Mesenchymal stem cell (in vitro differentiated cells and primary cell): Measurements from ENCODE around the gene ZNF655.

Experiments
- DNase-seq: peaks from one replicate; pipeline ENCODE4 v3.0.0-alpha.2; 2013
- H2AFZ ChIP-seq: one replicate; pipeline ENCODE4 v1.6.1; 2013; ENCODE audit warnings: low read depth, mild to moderate bottlenecking, control low read depth, inconsistent platforms, low read length, moderate library complexity
- H2AK5ac ChIP-seq: 2 replicates; pipeline ENCODE4 v1.6.1; 2013; ENCODE audit warnings: low read length, moderate library complexity, mild to moderate bottlenecking, inconsistent platforms; ENCODE audit not compliant: severe bottlenecking
- H2BK120ac ChIP-seq: one replicate; pipeline ENCODE4 v1.6.1; 2013; ENCODE audit warnings: low read depth, mild to moderate bottlenecking, inconsistent platforms, low read length, moderate library complexity
- H2BK12ac ChIP-seq, 2 experiments: one replicate each; pipeline ENCODE4 v1.6.1; 2013; ENCODE audit warnings: inconsistent platforms in 2 of 2, low read length in 2 of 2, mild to moderate bottlenecking in 2 of 2, moderate library complexity in 2 of 2, control low read depth in 1 of 2
- H2BK15ac ChIP-seq: one replicate; pipeline ENCODE4 v1.6.1; 2013; ENCODE audit warnings: mild to moderate bottlenecking, low read depth, inconsistent platforms; ENCODE audit not compliant: poor library complexity, severe bottlenecking
- H2BK5ac ChIP-seq: 2 replicates; pipeline ENCODE4 v1.6.1; 2013; ENCODE audit warnings: low read depth, mild to moderate bottlenecking, low read length, control low read depth, inconsistent platforms; ENCODE audit not compliant: poor library complexity, severe bottlenecking
- H3K14ac ChIP-seq, 2 experiments: one replicate each; pipeline ENCODE4 v1.6.1; 2013; ENCODE audit warnings: inconsistent platforms in 2 of 2, low read length in 2 of 2, control low read depth in 1 of 2, mild to moderate bottlenecking in 1 of 2, moderate library complexity in 1 of 2
- H3K18ac ChIP-seq, 2 experiments: one replicate each; pipeline ENCODE4 v1.6.1; 2013; ENCODE audit warnings: inconsistent platforms in 2 of 2, low read length in 2 of 2, control low read depth in 1 of 2, low read depth in 1 of 2, mild to moderate bottlenecking in 1 of 2
- H3K23ac ChIP-seq, 2 experiments: one replicate each; pipeline ENCODE4 v1.6.1; 2013; ENCODE audit warnings: inconsistent platforms in 2 of 2, low read length in 2 of 2, mild to moderate bottlenecking in 2 of 2, moderate library complexity in 2 of 2, control low read depth in 1 of 2
- H3K27ac ChIP-seq: 2 replicates; pipeline ENCODE4 v1.5.1; 2013; ENCODE audit warnings: mild to moderate bottlenecking, moderate library complexity, low read length, control low read depth, inconsistent platforms; ENCODE audit not compliant: poor library complexity, severe bottlenecking
- H3K27me3 ChIP-seq, 2 experiments: 2 replicates each; pipeline versions ENCODE4 v1.6.1 to v1.7.0; 2013; ENCODE audit warnings: low read length in 2 of 2, mild to moderate bottlenecking in 2 of 2, moderate library complexity in 2 of 2, control low read depth in 1 of 2, inconsistent platforms in 1 of 2; ENCODE audit not compliant: control insufficient read depth in 1 of 2, insufficient read depth in 1 of 2
- H3K36me3 ChIP-seq, 2 experiments: 2 replicates each; pipeline versions ENCODE4 v1.6.1 to v1.7.0; 2013; ENCODE audit warnings: low read length in 2 of 2, control low read depth in 1 of 2, inconsistent platforms in 1 of 2, low read depth in 1 of 2, mild to moderate bottlenecking in 1 of 2; ENCODE audit not compliant: insufficient read depth in 2 of 2, control insufficient read depth in 1 of 2
- H3K4ac ChIP-seq, 2 experiments: one replicate each; pipeline ENCODE4 v1.6.1; 2013; ENCODE audit warnings: inconsistent platforms in 2 of 2, low read length in 2 of 2, mild to moderate bottlenecking in 2 of 2, moderate library complexity in 2 of 2, control low read depth in 1 of 2, low read depth in 1 of 2
- H3K4me1 ChIP-seq: 2 replicates; pipeline ENCODE4 v1.6.1; 2013; ENCODE audit warnings: low read depth, low read length, control low read depth; ENCODE audit not compliant: control insufficient read depth, insufficient read depth
- H3K4me2 ChIP-seq: 2 replicates; pipeline ENCODE4 v1.6.1; 2013; ENCODE audit warnings: low read length, mild to moderate bottlenecking, inconsistent platforms; ENCODE audit not compliant: poor library complexity, severe bottlenecking
- H3K4me3 ChIP-seq, 2 experiments: 2 replicates each; pipeline versions ENCODE4 v1.5.1 to v1.7.0; 2013; ENCODE audit warnings: low read length in 2 of 2, mild to moderate bottlenecking in 2 of 2, control low read depth in 1 of 2, low read depth in 1 of 2; ENCODE audit not compliant: insufficient read depth in 1 of 2
- H3K79me1 ChIP-seq: replicated peaks from 2 replicates; pipeline ENCODE4 v1.6.1; 2013; ENCODE audit warnings: mild to moderate bottlenecking, control low read depth, low read length, inconsistent platforms; ENCODE audit not compliant: poor library complexity, severe bottlenecking
- H3K9ac ChIP-seq: 2 replicates; pipeline ENCODE4 v1.7.0; 2013; ENCODE audit warnings: mild to moderate bottlenecking, low read length, moderate library complexity
- H3K9me3 ChIP-seq: 2 replicates; pipeline ENCODE4 v1.7.0; 2013; ENCODE audit warnings: mild to moderate bottlenecking, low read length; ENCODE audit not compliant: control insufficient read depth
- H4K8ac ChIP-seq: one replicate; pipeline ENCODE4 v1.6.1; 2013; ENCODE audit warnings: inconsistent platforms, mild to moderate bottlenecking, low read length, moderate library complexity
- H4K91ac ChIP-seq: one replicate; pipeline ENCODE4 v1.6.1; 2013; ENCODE audit warnings: mild to moderate bottlenecking, low read length, inconsistent platforms
- WGBS: methylation state at CpG from one replicate; pipeline ENCODE4 v1.1.7; 2013; ENCODE audit warnings: mixed read lengths; 5-methylcytosine and 5-hydroxymethylcytosine counted together

The ZNF655 gene

GRCh38 chr7:99571768-99572167, 13.3 kb downstream of the ZNF655 start:
- no peaks in the 10 kb centered on the region for H3K4me1 ChIP-seq
- H2BK120ac ChIP-seq = no peak overlapping the region
- H3K4me3 ChIP-seq = no peak overlapping the region
- no peaks in the 10 kb centered on the region for H3K27me3 ChIP-seq
- no peak overlapping the region for H4K8ac ChIP-seq
- no peak overlapping the region for H3K23ac ChIP-seq
- no peak overlapping the region for H3K27ac ChIP-seq
- no peak overlapping the region for H2AFZ ChIP-seq
- no peak overlapping the region for H2AK5ac ChIP-seq
- no peak overlapping the region for H4K91ac ChIP-seq
- no peak overlapping the region for H3K18ac ChIP-seq
- peaks cover 12 to 75% of the 10 kb centered on the region in 2 experiments for H3K36me3 ChIP-seq
- 96% methylated on average over 2 of the region's 3 CpGs for whole genome bisulfite sequencing
- no peak overlapping the region for H3K9ac ChIP-seq
- no peak overlapping the region for H2BK15ac ChIP-seq
- no peak overlapping the region for H3K4me2 ChIP-seq
- no peak for DNase-seq
- H3K14ac ChIP-seq = no peak overlapping the region
- peaks cover 12% of the 10 kb centered on the region for H3K79me1 ChIP-seq
- H2BK5ac ChIP-seq = no peak overlapping the region
- no peaks in the 10 kb centered on the region for H3K9me3 ChIP-seq
- H3K4ac ChIP-seq = no peak overlapping the region
- H2BK12ac ChIP-seq = no peak overlapping the region

GRCh38 chr7:99573257-99573656, 14.8 kb downstream of the ZNF655 start:
- Histone ChIP-seq H3K4me3 (no peak overlapping the region), H3K27ac (no peak overlapping the region), H3K14ac (no peak overlapping the region), H3K23ac (no peak overlapping the region), H2AK5ac (no peak overlapping the region), H3K9me3 (no peaks in the 10 kb centered on the region), H3K4me1 (no peaks in the 10 kb centered on the region), H2BK120ac (no peak overlapping the region), H2BK15ac (no peak overlapping the region), H3K36me3 (peaks cover 9 to 71% of the 10 kb centered on the region in 2 experiments), H3K27me3 (no peaks in the 10 kb centered on the region), H2BK12ac (no peak overlapping the region), H4K91ac (no peak overlapping the region), H3K4me2 (no peak overlapping the region), H3K18ac (no peak overlapping the region), H2BK5ac (no peak overlapping the region), H2AFZ (no peak overlapping the region), H3K4ac (no peak overlapping the region), H4K8ac (no peak overlapping the region), H3K79me1 (peaks cover 13% of the 10 kb centered on the region), H3K9ac (no peak overlapping the region)
- no CpG with 5 or more reads among the region's 1 CpG for WGBS
- DNase-seq = no peak

- no peak overlapping the region for H2BK120ac ChIP-seq
- H4K8ac ChIP-seq = no peak overlapping the region
- H3K27ac ChIP-seq = no peak overlapping the region
- peaks cover 6% of the 10 kb centered on the region for H3K4me1 ChIP-seq
- no peak overlapping the region for H3K14ac ChIP-seq
- WGBS = 88% methylated on average over 3 of the region's 3 CpGs
- no peak overlapping the region for H2AFZ ChIP-seq
- no peak overlapping the region for H3K18ac ChIP-seq
- H3K4me3 ChIP-seq = no peak overlapping the region
- no peak overlapping the region for H3K4me2 ChIP-seq
- no peak overlapping the region for H2BK5ac ChIP-seq
- no peak overlapping the region for H3K23ac ChIP-seq
- H3K27me3 ChIP-seq = no peaks in the 10 kb centered on the region
- no peak overlapping the region for H4K91ac ChIP-seq
- no peak for DNase-seq
- H3K79me1 ChIP-seq = peaks cover 11% of the 10 kb centered on the region
- H3K9ac ChIP-seq = no peak overlapping the region
- no peak overlapping the region for H2AK5ac ChIP-seq
- H3K36me3 ChIP-seq = peaks cover 5 to 41% of the 10 kb centered on the region in 2 experiments
- H3K4ac ChIP-seq = no peak overlapping the region
- no peaks in the 10 kb centered on the region for H3K9me3 ChIP-seq
- no peak overlapping the region for H2BK15ac ChIP-seq
- no peak overlapping the region for H2BK12ac ChIP-seq
Measured at GRCh38 chr7:99576251-99576650, 17.8 kb downstream of the ZNF655 start.

- Histone ChIP-seq H2BK5ac (no peak overlapping the region), H3K18ac (peak overlapping the region in 1 of 2 experiments; percentile 6), H3K9ac (peak overlapping the region; percentile 86), H3K14ac (no peak overlapping the region), H3K4me2 (peak overlapping the region; percentile 80), H3K79me1 (peaks cover 7% of the 10 kb centered on the region), H3K9me3 (no peaks in the 10 kb centered on the region), H2AFZ (peak overlapping the region; percentile 19), H3K4me3 (peak overlapping the region in 1 of 2 experiments; percentile 92), H4K91ac (peak overlapping the region; percentile 27), H3K27me3 (no peaks in the 10 kb centered on the region), H3K4ac (no peak overlapping the region), H3K27ac (no peak overlapping the region), H3K23ac (peak overlapping the region in 1 of 2 experiments; percentile 3), H2BK15ac (no peak overlapping the region), H3K4me1 (peaks cover 6% of the 10 kb centered on the region), H2AK5ac (no peak overlapping the region), H2BK12ac (no peak overlapping the region), H3K36me3 (peaks cover 5 to 10% of the 10 kb centered on the region in 2 experiments), H4K8ac (peak overlapping the region; percentile 27), H2BK120ac (no peak overlapping the region)
- DNase-seq = no peak
- WGBS = 76% methylated on average over 7 of the region's 10 CpGs
Measured at GRCh38 chr7:99579281-99579955, 21.0 kb downstream of the ZNF655 start.
